Testis (tissue), 2 donors: ENCODE results near the gene ROS1.

Experiments
- POLR2A ChIP-seq: fragments of 450-650 bp; IDR thresholded peaks from one replicate; pipeline ENCODE4 v1.6.1; 2017; ENCODE audit warnings: antibody characterized with exemption, mild to moderate bottlenecking, moderate library complexity
- TF ChIP-seq, protein P1 (sequence below), 3 experiments: fragments of 450-650 bp in 2 of 3; fragments of 200-600 bp in 1 of 3; sonication (generic) in 1 of 3; IDR thresholded peaks; one replicate each; pipeline ENCODE4 v1.5.1; 2016 to 2019; ENCODE audit warnings: antibody characterized with exemption in 3 of 3, mild to moderate bottlenecking in 2 of 3, moderate library complexity in 1 of 3

DNA sequence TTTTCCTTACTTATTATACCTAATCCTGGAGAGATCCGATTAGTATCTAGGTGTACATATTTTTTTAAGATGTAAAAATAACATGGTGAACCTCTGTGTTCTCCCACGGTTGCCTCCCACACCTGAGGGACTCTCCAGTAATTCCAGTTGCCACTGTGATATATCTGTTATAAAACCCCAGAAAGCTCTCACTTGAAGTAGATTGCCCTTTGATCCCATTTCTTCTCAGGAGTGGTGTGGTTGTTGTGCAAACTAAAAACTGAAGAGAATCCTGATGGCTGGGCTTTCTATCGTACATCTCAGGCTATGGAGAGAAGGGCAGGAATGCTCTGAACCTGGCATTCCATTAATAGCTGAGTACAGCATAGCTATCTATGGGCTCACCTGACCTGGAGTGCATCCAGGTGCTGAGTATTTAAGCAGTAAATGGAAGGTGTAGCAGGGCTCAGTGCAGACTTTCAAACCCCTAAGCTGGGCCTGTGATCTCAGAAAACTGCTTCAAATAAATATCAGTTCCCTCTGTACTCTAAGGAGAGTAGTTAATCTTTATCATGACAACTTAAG is 119.4 kb downstream of the ROS1 start:
- TF ChIP-seq, protein P1, sequence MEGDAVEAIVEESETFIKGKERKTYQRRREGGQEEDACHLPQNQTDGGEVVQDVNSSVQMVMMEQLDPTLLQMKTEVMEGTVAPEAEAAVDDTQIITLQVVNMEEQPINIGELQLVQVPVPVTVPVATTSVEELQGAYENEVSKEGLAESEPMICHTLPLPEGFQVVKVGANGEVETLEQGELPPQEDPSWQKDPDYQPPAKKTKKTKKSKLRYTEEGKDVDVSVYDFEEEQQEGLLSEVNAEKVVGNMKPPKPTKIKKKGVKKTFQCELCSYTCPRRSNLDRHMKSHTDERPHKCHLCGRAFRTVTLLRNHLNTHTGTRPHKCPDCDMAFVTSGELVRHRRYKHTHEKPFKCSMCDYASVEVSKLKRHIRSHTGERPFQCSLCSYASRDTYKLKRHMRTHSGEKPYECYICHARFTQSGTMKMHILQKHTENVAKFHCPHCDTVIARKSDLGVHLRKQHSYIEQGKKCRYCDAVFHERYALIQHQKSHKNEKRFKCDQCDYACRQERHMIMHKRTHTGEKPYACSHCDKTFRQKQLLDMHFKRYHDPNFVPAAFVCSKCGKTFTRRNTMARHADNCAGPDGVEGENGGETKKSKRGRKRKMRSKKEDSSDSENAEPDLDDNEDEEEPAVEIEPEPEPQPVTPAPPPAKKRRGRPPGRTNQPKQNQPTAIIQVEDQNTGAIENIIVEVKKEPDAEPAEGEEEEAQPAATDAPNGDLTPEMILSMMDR (IDR thresholded peaks at IDR 0.05): no peak
- no peak for TF ChIP-seq POLR2A
